ENCODE results near the gene RACK1. TPM values are rescaled to one million over a fixed set of nuclear protein-coding genes. Genes with fewer than 3 reads are reported as not detected.

The RACK1 gene
- total RNA-seq, 1 experiment from 2014 or later = 2,552 TPM

DNA sequence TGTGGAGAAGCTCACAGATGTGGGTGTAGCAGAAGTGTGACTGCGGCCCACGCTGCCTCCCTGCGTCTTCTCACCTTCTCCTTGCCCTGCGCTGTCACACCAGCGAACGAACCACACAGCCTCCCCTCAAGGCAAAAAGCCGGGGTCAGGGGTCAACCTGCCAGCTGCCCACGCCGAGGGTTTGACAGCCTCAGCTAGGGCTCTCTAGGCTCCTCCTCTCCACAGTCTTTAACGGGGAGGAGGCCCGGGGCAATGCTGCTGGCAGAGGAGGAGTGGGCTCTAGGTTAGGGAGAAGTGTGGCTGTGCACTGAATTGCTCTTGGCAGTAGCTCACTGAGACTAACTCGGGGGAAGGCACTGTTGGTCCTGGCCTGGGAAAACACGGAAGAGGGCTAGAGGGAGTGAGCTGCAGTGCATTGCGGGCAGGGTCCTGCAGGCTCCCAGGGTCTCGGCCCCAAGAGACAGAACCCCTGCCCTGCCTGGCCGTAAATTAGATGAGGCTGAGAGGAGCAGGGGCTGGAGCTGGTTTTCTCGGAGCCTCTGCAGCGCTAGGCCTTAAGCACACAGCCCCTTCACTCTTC, 21.5 kb upstream of the RACK1 start:
- Histone ChIP-seq H4K91ac (ENCODE audit: insufficient read length, low read depth, low read length) (no peak overlapping the region), H2BK20ac (ENCODE audit: low read depth, low read length, poor library complexity, severe bottlenecking) (no peak overlapping the region), H3K4ac (ENCODE audit: low read depth, low read length) (no peak overlapping the region), H3T11ph (ENCODE audit: low read length) (no peak overlapping the region), H3K79me1 (ENCODE audit: insufficient read depth, low read depth, low read length, poor library complexity, severe bottlenecking) (peaks cover 4% of the 10 kb centered on the region), H4K5ac (ENCODE audit: insufficient read length, low read depth, low read length) (no peak overlapping the region), H3K18ac (ENCODE audit: insufficient read length, low read depth, low read length) (no peak overlapping the region), H3K4me2 (ENCODE audit: insufficient read depth, insufficient read length, low read length) (no peak overlapping the region), H2BK120ac (ENCODE audit: low read depth, low read length, poor library complexity, severe bottlenecking) (no peak overlapping the region), H3K27me3 (ENCODE audit: insufficient read depth, low read length) (no peaks in the 10 kb centered on the region), H3K4me1 (ENCODE audit: insufficient read depth, low read length) (peaks cover 2% of the 10 kb centered on the region; the same call in 1 of the 2 replicates), H2AK5ac (ENCODE audit: insufficient read length, low read length) (no peak overlapping the region), H4K8ac (replicated peaks; ENCODE audit: insufficient read length, low read depth, low read length) (no peak overlapping the region), H2BK5ac (ENCODE audit: insufficient read length, low read length) (no peak overlapping the region), H3K9ac (ENCODE audit: extremely low read depth, insufficient read length, low read length) (no peak overlapping the region), H3K56ac (ENCODE audit: insufficient read length, low read depth, low read length) (no peak overlapping the region), H2BK12ac (ENCODE audit: insufficient read length, low read depth, low read length) (no peak overlapping the region), H3K23me2 (ENCODE audit: insufficient read length, low read depth, low read length, poor library complexity, severe bottlenecking) (peaks cover 10% of the 10 kb centered on the region), H3K9me3 (ENCODE audit: control insufficient read depth, low read depth, low read length) (no peaks in the 10 kb centered on the region), H3K79me2 (ENCODE audit: insufficient read depth, low read length) (peaks cover 2% of the 10 kb centered on the region; the same call in 1 of the 2 replicates), H3K27ac (ENCODE audit: insufficient read length, low read depth, low read length) (no peak overlapping the region), H2AFZ (ENCODE audit: low read length) (no peak overlapping the region), H4K20me1 (ENCODE audit: control insufficient read depth, insufficient read depth, insufficient read length) (no peaks in the 10 kb centered on the region), H2BK15ac (ENCODE audit: low read depth, low read length) (no peak overlapping the region), H3K14ac (ENCODE audit: insufficient read depth, low read length) (no peak overlapping the region), H3K23ac (ENCODE audit: insufficient read length, low read depth, low read length) (no peak overlapping the region)
- Mint-ChIP-seq H3K27ac (peak overlapping the region in 1 of 3 experiments; percentile 75; a peak in 1 of 7 replicates), H3K27me3 (ENCODE audit: low read depth) (no peaks in the 10 kb centered on the region), H3K36me3 (ENCODE audit: insufficient read depth in 1 of 3, low read depth in 3 of 3) (peaks cover 9 to 14% (median 10%) of the 10 kb centered on the region in 3 experiments; a peak in 6 of 7 replicates), H3K4me1 (peaks cover 22 to 32% of the 10 kb centered on the region in 2 experiments), H3K9me3 (no peaks in the 10 kb centered on the region), H3K4me3 (no peak overlapping the region; a peak in 1 of 5 replicates)
- no CpG with 5 or more reads among the region's 18 CpGs for WGBS (ENCODE audit: extremely low coverage, insufficient read length, low lambda C conversion rate)
- TF ChIP-seq, protein P1, sequence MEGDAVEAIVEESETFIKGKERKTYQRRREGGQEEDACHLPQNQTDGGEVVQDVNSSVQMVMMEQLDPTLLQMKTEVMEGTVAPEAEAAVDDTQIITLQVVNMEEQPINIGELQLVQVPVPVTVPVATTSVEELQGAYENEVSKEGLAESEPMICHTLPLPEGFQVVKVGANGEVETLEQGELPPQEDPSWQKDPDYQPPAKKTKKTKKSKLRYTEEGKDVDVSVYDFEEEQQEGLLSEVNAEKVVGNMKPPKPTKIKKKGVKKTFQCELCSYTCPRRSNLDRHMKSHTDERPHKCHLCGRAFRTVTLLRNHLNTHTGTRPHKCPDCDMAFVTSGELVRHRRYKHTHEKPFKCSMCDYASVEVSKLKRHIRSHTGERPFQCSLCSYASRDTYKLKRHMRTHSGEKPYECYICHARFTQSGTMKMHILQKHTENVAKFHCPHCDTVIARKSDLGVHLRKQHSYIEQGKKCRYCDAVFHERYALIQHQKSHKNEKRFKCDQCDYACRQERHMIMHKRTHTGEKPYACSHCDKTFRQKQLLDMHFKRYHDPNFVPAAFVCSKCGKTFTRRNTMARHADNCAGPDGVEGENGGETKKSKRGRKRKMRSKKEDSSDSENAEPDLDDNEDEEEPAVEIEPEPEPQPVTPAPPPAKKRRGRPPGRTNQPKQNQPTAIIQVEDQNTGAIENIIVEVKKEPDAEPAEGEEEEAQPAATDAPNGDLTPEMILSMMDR (conservative IDR thresholded peaks at IDR 0.05) = no peak
- no peak for DNase-seq

Measured in H9 (cell line).